CD8-positive, alpha-beta memory T cell (primary cell): ENCODE results near the gene LRRK1. TPM values are rescaled to one million over a fixed set of nuclear protein-coding genes. Genes with fewer than 3 reads are reported as not detected.

Experiments
- CTCF ChIA-PET: fragments of 350-600 bp; sonication (Branson Sonifier 250); formaldehyde crosslinking; loops from one replicate; lab custom pipeline; 2021; ENCODE audit warnings: antibody characterized with exemption; lab: Charles Lee
- POLR2A ChIA-PET: fragments of 350-600 bp; sonication (Branson Sonifier 250); formaldehyde crosslinking; loops from one replicate; lab custom pipeline; 2021; ENCODE audit warnings: antibody characterized with exemption; lab: Charles Lee
- DNase-seq, 5 donors: peaks; one replicate each; pipeline versions ENCODE4 v3.0.0 to v3.0.0-alpha.2; 2020 to 2022; ENCODE audit warnings: mixed read lengths in 1 of 5
- H3K27ac ChIP-seq: one replicate; pipeline ENCODE4 v1.7.0; 2013; ENCODE audit warnings: low read depth, mild to moderate bottlenecking, low read length, moderate library complexity
- H3K27me3 ChIP-seq: 2 replicates; pipeline ENCODE4 v1.7.0; 2013; ENCODE audit warnings: low read length, mild to moderate bottlenecking; ENCODE audit not compliant: insufficient read depth, poor library complexity, severe bottlenecking
- H3K36me3 ChIP-seq: 2 replicates; pipeline ENCODE4 v1.7.0; 2013; ENCODE audit warnings: mild to moderate bottlenecking, low read length, moderate library complexity; ENCODE audit not compliant: insufficient read depth
- H3K4me1 ChIP-seq: 2 replicates; pipeline ENCODE4 v1.7.0; 2013; ENCODE audit warnings: mild to moderate bottlenecking, low read length, moderate library complexity; ENCODE audit not compliant: insufficient read depth
- H3K4me3 ChIP-seq: 2 replicates; pipeline ENCODE4 v1.7.0; 2013; ENCODE audit warnings: mild to moderate bottlenecking, low read length
- H3K9me3 ChIP-seq: 2 replicates; pipeline ENCODE4 v1.7.0; 2013; ENCODE audit warnings: mild to moderate bottlenecking, low read length
- H3K27ac Mint-ChIP-seq, 8 donors: one replicate each; pipeline ENCODE4 v1.8.0; 2020 to 2021; ENCODE audit warnings: mixed read lengths in 8 of 8, mild to moderate bottlenecking in 6 of 8, inconsistent platforms in 3 of 8, moderate library complexity in 3 of 8
- H3K27me3 Mint-ChIP-seq, 2 donors: one replicate each; pipeline ENCODE4 v1.8.0; 2020 to 2021; ENCODE audit warnings: mixed read lengths in 2 of 2, mild to moderate bottlenecking in 1 of 2, moderate library complexity in 1 of 2
- H3K36me3 Mint-ChIP-seq, 3 donors: one replicate each; pipeline ENCODE4 v1.8.0; 2020 to 2021; ENCODE audit warnings: mixed read lengths in 3 of 3, inconsistent platforms in 1 of 3, mild to moderate bottlenecking in 1 of 3
- H3K4me1 Mint-ChIP-seq, 3 donors: one replicate each; pipeline ENCODE4 v1.8.0; 2020 to 2021; ENCODE audit warnings: mixed read lengths in 3 of 3, inconsistent platforms in 1 of 3, mild to moderate bottlenecking in 1 of 3
- H3K4me3 Mint-ChIP-seq, 7 donors: one replicate each; pipeline ENCODE4 v1.8.0; 2020 to 2021; ENCODE audit warnings: mixed read lengths in 7 of 7, mild to moderate bottlenecking in 6 of 7, moderate library complexity in 4 of 7, inconsistent platforms in 2 of 7
- H3K9me3 Mint-ChIP-seq, 5 donors: one replicate each; pipeline ENCODE4 v1.8.0; 2020 to 2022; ENCODE audit warnings: mixed read lengths in 5 of 5, mild to moderate bottlenecking in 3 of 5, moderate library complexity in 2 of 5, inconsistent platforms in 1 of 5
- polyA plus RNA-seq: library from polyadenylated mRNA; unstranded; fragments of 300-500 nt; fragmentation: Illumina TruSeq; gene quantifications from one replicate; pipeline ENCODE4 v1.2.3, GENCODE V29; 2021
- total RNA-seq, 2 experiments: library from RNA; stranded (reverse); gene quantifications; one replicate each; pipeline ENCODE4 v1.2.3, GENCODE V29; 2021

LRRK1 gene
- total and polyA plus RNA-seq, 3 experiments from 2014 or later = 0.31 to 0.79 TPM; not detected in 1

DNA sequence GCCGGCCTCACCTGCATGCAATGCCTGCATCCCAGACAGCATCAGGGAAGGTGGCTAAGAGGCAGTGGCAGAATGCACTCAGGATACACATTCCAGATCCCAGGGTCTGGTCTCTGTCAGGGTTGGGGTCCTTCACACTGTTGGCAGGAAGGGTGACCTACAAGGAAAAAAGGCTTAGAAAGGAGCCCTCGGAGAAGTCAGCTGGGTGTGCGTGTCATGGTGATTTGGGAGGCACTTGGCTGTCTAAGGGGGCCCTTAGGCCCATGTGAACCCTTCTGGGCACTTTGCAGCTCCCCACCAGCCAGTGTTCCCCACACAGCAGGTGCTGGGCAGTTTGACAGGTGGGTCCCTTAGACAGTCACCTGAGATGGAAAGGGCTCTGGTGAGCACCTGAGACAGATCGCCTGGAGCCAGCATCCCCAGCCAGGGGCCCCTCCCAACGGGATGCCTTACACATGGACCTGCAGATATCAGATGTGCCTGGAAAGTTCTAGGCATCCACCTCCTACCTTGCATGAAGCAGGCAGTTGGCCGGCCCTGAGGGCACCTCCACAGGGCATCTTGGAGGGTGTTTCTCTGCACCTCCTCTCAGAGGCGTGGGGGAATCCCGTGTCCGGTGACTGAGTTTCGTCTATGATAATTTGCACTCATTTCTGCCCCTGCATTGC lies 131.6 kb downstream of the LRRK1 start:
- H3K4me3 Mint-ChIP-seq = no peak overlapping the region
- H3K27ac ChIP-seq = no peak overlapping the region
- POLR2A ChIA-PET = no interaction called here
- H3K9me3 ChIP-seq = no peaks in the 10 kb centered on the region
- CTCF ChIA-PET = no interaction called here
- H3K4me3 ChIP-seq = no peak overlapping the region
- DNase-seq = no peak
- H3K4me1 ChIP-seq = no peaks in the 10 kb centered on the region
- no peaks in the 10 kb centered on the region for H3K36me3 ChIP-seq
- no peaks in the 10 kb centered on the region for H3K9me3 Mint-ChIP-seq
- no peaks in the 10 kb centered on the region for H3K27me3 ChIP-seq
- H3K36me3 Mint-ChIP-seq = no peaks in the 10 kb centered on the region
- H3K4me1 Mint-ChIP-seq = no peaks in the 10 kb centered on the region
- peaks cover 0 to 5% of the 10 kb centered on the region in 2 donors for H3K27me3 Mint-ChIP-seq
- no peak overlapping the region for H3K27ac Mint-ChIP-seq

DNA sequence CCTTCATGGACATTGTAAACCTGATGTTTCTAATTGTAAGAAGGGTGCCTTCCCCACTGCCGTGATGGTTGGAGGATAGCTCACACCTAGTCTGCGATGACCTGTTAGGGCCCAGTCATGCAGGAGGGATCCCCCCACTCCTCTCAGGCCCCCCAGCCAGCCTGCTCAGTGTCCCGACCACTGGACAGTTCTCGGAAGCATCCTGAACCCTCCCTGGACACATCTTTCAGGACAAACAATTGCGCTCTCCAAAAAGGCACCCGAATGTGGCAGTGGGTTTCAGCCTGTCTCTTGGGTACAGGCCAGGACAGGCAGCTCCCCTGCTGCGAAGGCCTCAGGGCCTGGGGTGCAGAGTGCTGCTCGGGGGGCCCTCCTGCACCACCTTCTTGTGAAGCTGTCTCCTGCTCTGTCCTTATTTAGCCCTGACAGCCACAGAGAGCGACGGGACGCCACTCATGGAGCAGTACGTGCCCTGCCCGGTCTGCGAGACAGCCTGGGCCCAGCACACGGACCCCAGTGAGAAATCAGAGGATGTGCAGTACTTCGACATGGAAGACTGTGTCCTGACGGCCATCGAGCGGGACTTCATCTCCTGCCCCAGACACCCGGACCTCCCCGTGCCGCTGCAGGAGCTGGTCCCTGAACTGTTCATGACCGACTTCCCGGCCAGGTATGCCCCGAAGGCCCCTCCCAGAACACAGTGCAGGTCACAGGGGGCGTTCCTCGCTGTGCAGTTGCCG lies 132.3 kb downstream of the LRRK1 start:
- Histone ChIP-seq H3K4me1 (no peaks in the 10 kb centered on the region), H3K9me3 (no peaks in the 10 kb centered on the region), H3K4me3 (no peak overlapping the region), H3K27me3 (no peaks in the 10 kb centered on the region), H3K27ac (no peak overlapping the region), H3K36me3 (no peaks in the 10 kb centered on the region)
- CTCF ChIA-PET = no interaction called here
- Mint-ChIP-seq H3K4me1 (no peaks in the 10 kb centered on the region), H3K36me3 (no peaks in the 10 kb centered on the region), H3K4me3 (no peak overlapping the region), H3K9me3 (no peaks in the 10 kb centered on the region), H3K27me3 (peaks cover 0 to 5% of the 10 kb centered on the region in 2 donors), H3K27ac (no peak overlapping the region)
- no peak for DNase-seq
- POLR2A ChIA-PET = no interaction called here

DNA sequence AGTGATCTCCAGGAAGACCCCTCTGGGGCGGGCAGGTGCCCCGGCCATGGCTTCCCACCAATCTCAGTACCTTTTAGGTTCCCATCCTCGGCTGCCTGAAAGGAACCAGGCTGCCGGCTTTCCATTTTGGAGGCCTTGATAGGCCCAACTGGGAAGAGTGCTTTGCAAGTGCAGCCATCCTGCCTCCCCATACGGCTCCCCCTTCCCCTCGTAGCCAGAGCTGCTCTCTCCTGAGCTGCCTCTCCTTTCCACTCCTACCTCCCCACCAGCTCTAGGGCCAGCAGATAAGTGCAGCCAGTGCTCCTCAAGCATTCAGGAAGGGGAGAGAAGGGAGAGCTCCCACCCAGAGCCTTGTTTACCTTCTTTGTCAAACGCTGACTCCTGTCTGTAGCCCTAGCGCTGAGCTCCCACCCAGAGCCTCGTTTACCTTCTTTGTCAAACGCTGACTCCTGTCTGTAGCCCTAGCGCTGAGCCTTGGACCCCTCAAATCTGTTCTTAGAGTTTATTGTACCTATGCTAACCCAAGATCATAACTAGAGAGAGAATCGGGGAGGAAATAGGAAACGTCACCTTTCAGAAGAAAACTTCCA lies 133.0 kb downstream of the LRRK1 start:
- Histone ChIP-seq H3K9me3 (no peaks in the 10 kb centered on the region), H3K36me3 (no peaks in the 10 kb centered on the region), H3K4me1 (no peaks in the 10 kb centered on the region), H3K4me3 (no peak overlapping the region), H3K27ac (no peak overlapping the region), H3K27me3 (no peaks in the 10 kb centered on the region)
- H3K9me3 Mint-ChIP-seq = no peaks in the 10 kb centered on the region
- no peaks in the 10 kb centered on the region for H3K36me3 Mint-ChIP-seq
- POLR2A ChIA-PET = no interaction called here
- peaks cover 0 to 5% of the 10 kb centered on the region in 2 donors for H3K27me3 Mint-ChIP-seq
- no peaks in the 10 kb centered on the region for H3K4me1 Mint-ChIP-seq
- DNase-seq = no peak
- CTCF ChIA-PET = no interaction called here
- no peak overlapping the region for H3K4me3 Mint-ChIP-seq
- H3K27ac Mint-ChIP-seq = no peak overlapping the region

DNA sequence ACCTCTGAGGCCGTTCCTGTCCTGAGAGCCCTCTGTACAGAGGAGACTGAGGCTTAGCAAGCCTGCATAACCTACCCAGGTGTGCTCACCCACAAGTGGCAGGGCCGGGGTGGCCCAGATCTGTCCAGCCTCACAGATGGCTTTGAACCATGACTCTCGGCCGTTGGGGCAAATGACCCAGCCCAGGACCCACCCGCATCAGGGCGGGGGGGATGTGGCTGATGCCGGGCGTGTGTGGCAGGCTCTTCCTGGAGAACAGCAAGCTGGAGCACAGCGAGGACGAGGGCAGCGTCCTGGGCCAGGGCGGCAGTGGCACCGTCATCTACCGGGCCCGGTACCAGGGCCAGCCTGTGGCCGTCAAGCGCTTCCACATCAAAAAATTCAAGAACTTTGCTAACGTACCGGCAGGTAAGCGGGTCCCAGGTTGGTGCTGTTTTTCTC lies 133.5 kb downstream of the LRRK1 start:
- no peaks in the 10 kb centered on the region for H3K9me3 ChIP-seq
- H3K4me3 ChIP-seq = no peak overlapping the region
- H3K4me3 Mint-ChIP-seq = no peak overlapping the region
- no peak overlapping the region for H3K27ac Mint-ChIP-seq
- no peak for DNase-seq
- no peaks in the 10 kb centered on the region for H3K4me1 ChIP-seq
- H3K36me3 Mint-ChIP-seq = no peaks in the 10 kb centered on the region
- ChIA-PET CTCF (no interaction called here), POLR2A (no interaction called here)
- no peaks in the 10 kb centered on the region for H3K9me3 Mint-ChIP-seq
- no peaks in the 10 kb centered on the region for H3K36me3 ChIP-seq
- H3K27me3 Mint-ChIP-seq = peaks cover 0 to 5% of the 10 kb centered on the region in 2 donors
- no peaks in the 10 kb centered on the region for H3K27me3 ChIP-seq
- H3K27ac ChIP-seq = no peak overlapping the region
- no peaks in the 10 kb centered on the region for H3K4me1 Mint-ChIP-seq

DNA sequence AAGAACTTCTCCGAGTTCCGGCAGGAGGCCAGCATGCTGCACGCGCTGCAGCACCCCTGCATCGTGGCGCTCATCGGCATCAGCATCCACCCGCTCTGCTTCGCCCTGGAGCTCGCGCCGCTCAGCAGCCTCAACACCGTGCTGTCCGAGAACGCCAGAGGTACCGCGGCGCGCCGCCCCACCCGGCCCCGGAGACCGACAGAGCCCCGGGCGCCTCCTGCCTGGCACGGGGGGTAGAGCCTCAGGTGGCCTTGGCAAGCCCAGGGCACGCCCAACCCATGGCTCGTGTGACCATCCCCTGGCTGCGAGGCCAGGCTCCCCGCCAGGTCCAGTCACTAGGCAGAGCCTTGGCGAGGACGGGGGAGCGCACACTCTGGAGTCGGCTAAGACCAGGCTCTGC lies 134.1 kb downstream of the LRRK1 start:
- Histone ChIP-seq H3K27ac (no peak overlapping the region), H3K36me3 (no peaks in the 10 kb centered on the region), H3K4me3 (no peak overlapping the region), H3K4me1 (no peaks in the 10 kb centered on the region), H3K9me3 (no peaks in the 10 kb centered on the region), H3K27me3 (no peaks in the 10 kb centered on the region)
- no peaks in the 10 kb centered on the region for H3K4me1 Mint-ChIP-seq
- DNase-seq = no peak
- H3K4me3 Mint-ChIP-seq = no peak overlapping the region
- ChIA-PET POLR2A (no interaction called here), CTCF (no interaction called here)
- H3K36me3 Mint-ChIP-seq = no peaks in the 10 kb centered on the region
- H3K27ac Mint-ChIP-seq = no peak overlapping the region
- H3K9me3 Mint-ChIP-seq = no peaks in the 10 kb centered on the region
- H3K27me3 Mint-ChIP-seq = peaks cover 0 to 5% of the 10 kb centered on the region in 2 donors

DNA sequence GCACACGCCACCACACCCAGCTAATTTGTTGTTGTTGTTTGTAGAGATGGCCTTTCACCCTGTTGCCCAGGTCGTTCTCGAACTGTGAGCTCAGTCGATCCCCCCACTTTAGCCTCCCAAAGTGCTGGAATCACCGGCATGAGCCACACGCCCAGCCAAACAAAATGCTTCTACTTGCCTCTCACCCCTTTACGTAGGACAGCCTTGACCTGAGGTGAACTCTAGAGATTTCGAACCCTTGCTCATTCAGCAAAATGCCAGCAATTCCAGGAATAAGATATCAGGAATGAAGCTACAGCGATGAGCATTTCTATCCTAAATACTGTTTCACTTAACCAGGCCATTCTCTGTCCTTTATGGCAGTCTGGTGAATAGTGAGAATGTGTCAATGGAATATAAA lies 135.0 kb downstream of the LRRK1 start:
- no peaks in the 10 kb centered on the region for H3K9me3 Mint-ChIP-seq
- Histone ChIP-seq H3K36me3 (no peaks in the 10 kb centered on the region), H3K4me3 (no peak overlapping the region), H3K4me1 (no peaks in the 10 kb centered on the region), H3K27me3 (no peaks in the 10 kb centered on the region), H3K27ac (no peak overlapping the region), H3K9me3 (no peaks in the 10 kb centered on the region)
- CTCF ChIA-PET = no interaction called here
- peaks cover 0 to 5% of the 10 kb centered on the region in 2 donors for H3K27me3 Mint-ChIP-seq
- no peak overlapping the region for H3K4me3 Mint-ChIP-seq
- DNase-seq = no peak
- H3K4me1 Mint-ChIP-seq = no peaks in the 10 kb centered on the region
- POLR2A ChIA-PET = no interaction called here
- H3K36me3 Mint-ChIP-seq = no peaks in the 10 kb centered on the region
- H3K27ac Mint-ChIP-seq = no peak overlapping the region

DNA sequence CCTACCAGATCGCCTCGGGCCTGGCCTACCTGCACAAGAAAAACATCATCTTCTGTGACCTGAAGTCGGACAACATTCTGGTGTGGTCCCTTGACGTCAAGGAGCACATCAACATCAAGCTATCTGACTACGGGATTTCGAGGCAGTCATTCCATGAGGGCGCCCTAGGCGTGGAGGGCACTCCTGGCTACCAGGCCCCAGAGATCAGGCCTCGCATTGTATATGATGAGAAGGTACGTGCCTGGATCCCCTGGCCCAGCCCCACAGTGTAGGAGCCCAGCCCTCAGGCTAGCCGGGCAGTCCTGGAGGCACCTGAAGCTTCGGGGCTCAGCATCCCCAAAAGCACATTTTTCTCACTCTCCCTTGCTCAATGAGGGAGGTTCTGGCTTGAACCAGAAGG lies 135.8 kb downstream of the LRRK1 start:
- Mint-ChIP-seq H3K36me3 (no peaks in the 10 kb centered on the region), H3K27me3 (peaks cover 0 to 4% of the 10 kb centered on the region in 2 donors), H3K4me3 (no peak overlapping the region), H3K9me3 (no peaks in the 10 kb centered on the region), H3K4me1 (no peaks in the 10 kb centered on the region), H3K27ac (no peak overlapping the region)
- Histone ChIP-seq H3K4me3 (no peak overlapping the region), H3K4me1 (no peaks in the 10 kb centered on the region), H3K9me3 (no peaks in the 10 kb centered on the region), H3K27ac (no peak overlapping the region), H3K27me3 (no peaks in the 10 kb centered on the region), H3K36me3 (no peaks in the 10 kb centered on the region)
- ChIA-PET POLR2A (no interaction called here), CTCF (no interaction called here)
- DNase-seq = no peak

DNA sequence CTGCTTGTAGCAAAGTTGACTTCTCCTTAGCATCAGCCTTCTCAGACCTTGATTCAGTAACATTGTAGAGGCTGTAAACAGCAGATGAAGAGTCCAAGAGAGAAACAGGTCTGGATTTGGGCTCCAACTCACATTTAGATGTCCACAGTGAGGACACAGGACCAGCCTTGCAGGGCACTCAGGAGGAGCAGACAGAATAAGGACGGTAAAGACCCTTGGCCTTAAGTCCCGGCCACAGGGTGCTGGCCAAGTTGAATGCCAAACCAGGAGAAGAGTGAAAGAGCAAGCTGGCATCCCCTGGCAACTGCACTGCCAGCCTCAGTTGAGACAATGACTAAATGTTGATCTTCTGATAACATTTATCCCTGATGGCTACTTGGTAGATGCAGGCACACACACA lies 136.3 kb downstream of the LRRK1 start:
- H3K4me3 ChIP-seq = no peak overlapping the region
- no peaks in the 10 kb centered on the region for H3K9me3 Mint-ChIP-seq
- ChIA-PET CTCF (no interaction called here), POLR2A (no interaction called here)
- no peak for DNase-seq
- H3K36me3 Mint-ChIP-seq = no peaks in the 10 kb centered on the region
- H3K27me3 Mint-ChIP-seq = peaks cover 0 to 4% of the 10 kb centered on the region in 2 donors
- no peak overlapping the region for H3K27ac ChIP-seq
- H3K27ac Mint-ChIP-seq = no peak overlapping the region
- H3K4me1 ChIP-seq = no peaks in the 10 kb centered on the region
- no peaks in the 10 kb centered on the region for H3K36me3 ChIP-seq
- no peak overlapping the region for H3K4me3 Mint-ChIP-seq
- H3K27me3 ChIP-seq = no peaks in the 10 kb centered on the region
- H3K9me3 ChIP-seq = no peaks in the 10 kb centered on the region
- no peaks in the 10 kb centered on the region for H3K4me1 Mint-ChIP-seq
